MCF 10A (cell line): ENCODE measurements around the gene HEXIM1. TPM values are rescaled to one million over a fixed set of nuclear protein-coding genes. Genes with fewer than 3 reads are reported as not detected.
A peak's percentile ranks its signal among the peaks of the same experiment; 100 is the strongest.

Experiments used
- BruUV-seq: library from RNA; stranded (reverse); fragments of 400-500 nt; replicated peaks from 2 replicates; lab custom pipeline; 2021; lab: Mats Ljungman, UMichigan
- CTCF ChIA-PET: fragments of 300-600 bp; sonication (Branson Sonifier 250); formaldehyde crosslinking; extraction: SDS; loops from one replicate; lab custom pipeline; 2021; ENCODE audit warnings: antibody characterized with exemption, inconsistent platforms; lab: Yijun Ruan, JAX
- POLR2A ChIA-PET: fragments of 300-600, 350-650 bp; sonication (Branson Sonifier 250); formaldehyde crosslinking; extraction: SDS; loops from one replicate; lab custom pipeline; 2020; ENCODE audit warnings: antibody characterized with exemption, inconsistent platforms; lab: Yijun Ruan, JAX
- DNase-seq: peaks from one replicate; pipeline ENCODE4 v3.0.0-alpha.2; 2018; ENCODE audit not compliant: unreplicated experiment
- H3K27ac Mint-ChIP-seq: one replicate; pipeline ENCODE4 v1.8.0; 2022; ENCODE audit warnings: mild to moderate bottlenecking, low read depth, mixed read lengths; ENCODE audit not compliant: unreplicated experiment
- H3K27me3 Mint-ChIP-seq: one replicate; pipeline ENCODE4 v1.8.0; 2022; ENCODE audit warnings: mixed read lengths; ENCODE audit not compliant: insufficient read depth, unreplicated experiment
- H3K36me3 Mint-ChIP-seq: one replicate; pipeline ENCODE4 v1.8.0; 2022; ENCODE audit warnings: mild to moderate bottlenecking, moderate library complexity, mixed read lengths; ENCODE audit not compliant: insufficient read depth, unreplicated experiment
- H3K4me1 Mint-ChIP-seq: one replicate; pipeline ENCODE4 v1.8.0; 2022; ENCODE audit warnings: mixed read lengths; ENCODE audit not compliant: insufficient read depth, unreplicated experiment
- H3K4me3 Mint-ChIP-seq: one replicate; pipeline ENCODE4 v1.8.0; 2022; ENCODE audit warnings: mild to moderate bottlenecking, moderate library complexity, mixed read lengths; ENCODE audit not compliant: unreplicated experiment
- H3K9me3 Mint-ChIP-seq: one replicate; pipeline ENCODE4 v1.8.0; 2022; ENCODE audit warnings: mixed read lengths; ENCODE audit not compliant: unreplicated experiment
- intact Hi-C: fragments of 100-400 bp; cut with micrococcal nuclease; formaldehyde crosslinking; loops from 2 replicates; pipeline ENCODE4 v1.14.1; 2022
- total RNA-seq: library from RNA; stranded (reverse); gene quantifications from 2 replicates; pipeline ENCODE4 v1.2.3, GENCODE V29; 2022
- TF ChIP-seq, protein P1 (sequence below): fragments of 200-600 bp; IDR thresholded peaks from one replicate; pipeline ENCODE4 v1.8.0; 2022; ENCODE audit warnings: antibody characterized with exemption, mild to moderate bottlenecking; ENCODE audit not compliant: unreplicated experiment

Gene HEXIM1
- total RNA-seq, 1 experiment from 2014 or later = 26.7 TPM

- TF ChIP-seq, protein P1, sequence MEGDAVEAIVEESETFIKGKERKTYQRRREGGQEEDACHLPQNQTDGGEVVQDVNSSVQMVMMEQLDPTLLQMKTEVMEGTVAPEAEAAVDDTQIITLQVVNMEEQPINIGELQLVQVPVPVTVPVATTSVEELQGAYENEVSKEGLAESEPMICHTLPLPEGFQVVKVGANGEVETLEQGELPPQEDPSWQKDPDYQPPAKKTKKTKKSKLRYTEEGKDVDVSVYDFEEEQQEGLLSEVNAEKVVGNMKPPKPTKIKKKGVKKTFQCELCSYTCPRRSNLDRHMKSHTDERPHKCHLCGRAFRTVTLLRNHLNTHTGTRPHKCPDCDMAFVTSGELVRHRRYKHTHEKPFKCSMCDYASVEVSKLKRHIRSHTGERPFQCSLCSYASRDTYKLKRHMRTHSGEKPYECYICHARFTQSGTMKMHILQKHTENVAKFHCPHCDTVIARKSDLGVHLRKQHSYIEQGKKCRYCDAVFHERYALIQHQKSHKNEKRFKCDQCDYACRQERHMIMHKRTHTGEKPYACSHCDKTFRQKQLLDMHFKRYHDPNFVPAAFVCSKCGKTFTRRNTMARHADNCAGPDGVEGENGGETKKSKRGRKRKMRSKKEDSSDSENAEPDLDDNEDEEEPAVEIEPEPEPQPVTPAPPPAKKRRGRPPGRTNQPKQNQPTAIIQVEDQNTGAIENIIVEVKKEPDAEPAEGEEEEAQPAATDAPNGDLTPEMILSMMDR = no peak
- BruUV-seq = no TSS peak
- no peaks in the 10 kb centered on the region for H3K9me3 Mint-ChIP-seq
- H3K27me3 Mint-ChIP-seq = no peaks in the 10 kb centered on the region
- intact Hi-C loops = no loop called here
- no peak overlapping the region for H3K27ac Mint-ChIP-seq
- DNase-seq = no peak
- H3K4me1 Mint-ChIP-seq = peaks cover 5% of the 10 kb centered on the region
- ChIA-PET CTCF (interaction anchor here (0.9 to 1.6 kb wide), 5 partner anchors 8 to 54 kb away, joined by 4 to 8 read pairs (median 6); partner anchors contain the start of gene ACBD4), POLR2A (interaction anchor here (1.0 to 15.0 kb wide), 3 partner anchors 8 to 38 kb away, joined by 3 to 396 read pairs (median 4); partner anchors contain the start of gene HEXIM1)
- H3K36me3 Mint-ChIP-seq = peaks cover 6% of the 10 kb centered on the region
- no peak overlapping the region for H3K4me3 Mint-ChIP-seq
Measured at GRCh38 chr17:45189009-45189408, 40.7 kb downstream of the HEXIM1 start.

DNA sequence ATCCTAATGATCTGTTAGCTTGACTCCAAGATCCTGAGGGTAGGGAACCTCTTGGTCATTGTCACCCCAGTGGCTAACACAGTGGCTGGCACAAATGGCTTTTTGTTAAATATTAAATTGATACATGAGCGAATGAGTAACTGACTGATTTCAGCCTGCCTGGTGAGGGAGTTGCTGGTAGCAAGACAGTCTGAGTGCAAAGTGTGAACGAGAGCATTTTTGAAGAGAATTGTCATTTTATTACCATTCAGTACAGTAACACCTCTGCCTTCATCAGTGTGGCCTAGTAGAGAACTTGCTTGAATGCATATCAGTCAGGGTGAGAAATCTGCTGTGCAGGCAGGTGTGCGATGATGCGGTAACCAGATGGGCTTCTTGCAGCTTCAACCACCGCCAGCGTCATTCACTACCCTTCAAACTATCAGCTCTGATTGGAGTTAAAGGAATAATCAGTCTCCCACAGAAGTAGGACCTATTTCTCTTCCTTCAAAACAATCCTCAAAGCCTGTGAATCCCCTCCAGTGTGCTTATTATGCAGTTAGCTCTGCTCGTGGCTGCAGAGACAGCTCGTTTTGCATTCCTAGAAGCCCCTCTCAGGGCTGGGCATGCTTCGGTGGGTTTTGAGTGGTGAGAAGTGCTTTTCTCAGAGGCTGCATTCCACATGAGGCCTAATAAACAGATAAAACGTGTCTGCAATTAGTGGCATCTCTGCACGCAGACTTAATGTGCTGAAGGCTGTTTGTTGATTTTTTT lies 42.4 kb downstream of the HEXIM1 start:
- ChIA-PET CTCF (interaction anchor here (0.6 to 2.5 kb wide), 13 partner anchors 7 to 311 kb away, joined by 3 to 12 read pairs (median 4); partner anchors contain the start of gene ACBD4), POLR2A (interaction anchor here (1.1 to 15.0 kb wide), 3 partner anchors 19 to 39 kb away, joined by 3 to 396 read pairs (median 5); partner anchors contain the start of genes HEXIM1 and HEXIM2)
- DNase-seq = no peak
- TF ChIP-seq, protein P1 = no peak
- Mint-ChIP-seq H3K36me3 (peaks cover 6% of the 10 kb centered on the region), H3K27me3 (no peaks in the 10 kb centered on the region), H3K27ac (no peak overlapping the region), H3K4me1 (no peaks in the 10 kb centered on the region), H3K4me3 (no peak overlapping the region), H3K9me3 (no peaks in the 10 kb centered on the region)
- BruUV-seq = no TSS peak
- intact Hi-C loops = no loop called here

DNA sequence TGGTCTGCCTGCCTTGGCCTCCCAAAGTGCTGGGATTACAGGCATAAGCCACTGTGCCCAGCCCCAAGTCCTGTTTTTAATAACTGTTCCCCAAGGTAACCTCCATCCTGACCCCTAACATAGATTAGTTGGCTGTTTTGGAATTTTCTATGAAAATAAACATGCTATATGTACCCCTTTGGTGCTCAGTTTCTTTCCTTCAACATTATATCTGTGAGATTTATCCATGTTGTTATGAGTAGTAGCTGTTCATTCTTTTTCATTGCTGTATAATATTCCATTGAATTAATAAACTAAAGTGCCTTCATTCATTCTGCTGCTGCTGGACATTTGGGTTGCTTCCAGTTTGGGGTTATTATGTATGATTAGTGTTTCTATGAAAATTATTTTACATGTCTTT lies 47.1 kb downstream of the HEXIM1 start:
- Mint-ChIP-seq H3K36me3 (no peaks in the 10 kb centered on the region), H3K9me3 (no peaks in the 10 kb centered on the region), H3K4me3 (no peak overlapping the region), H3K27me3 (no peaks in the 10 kb centered on the region), H3K27ac (no peak overlapping the region), H3K4me1 (peaks cover 10% of the 10 kb centered on the region)
- ChIA-PET POLR2A (interaction anchor here (0.7 to 15.0 kb wide), 4 partner anchors 23 to 44 kb away, joined by 3 to 396 read pairs (median 46); partner anchors contain the start of genes HEXIM1 and HEXIM2), CTCF (interaction anchor here (0.7 to 10.1 kb wide), 4 partner anchors 19 to 60 kb away, joined by 3 to 200 read pairs (median 12); partner anchors contain the start of genes ACBD4 and HEXIM1)
- no peak for DNase-seq
- BruUV-seq = no TSS peak
- intact Hi-C loops = no loop called here
- TF ChIP-seq, protein P1 = no peak

DNA sequence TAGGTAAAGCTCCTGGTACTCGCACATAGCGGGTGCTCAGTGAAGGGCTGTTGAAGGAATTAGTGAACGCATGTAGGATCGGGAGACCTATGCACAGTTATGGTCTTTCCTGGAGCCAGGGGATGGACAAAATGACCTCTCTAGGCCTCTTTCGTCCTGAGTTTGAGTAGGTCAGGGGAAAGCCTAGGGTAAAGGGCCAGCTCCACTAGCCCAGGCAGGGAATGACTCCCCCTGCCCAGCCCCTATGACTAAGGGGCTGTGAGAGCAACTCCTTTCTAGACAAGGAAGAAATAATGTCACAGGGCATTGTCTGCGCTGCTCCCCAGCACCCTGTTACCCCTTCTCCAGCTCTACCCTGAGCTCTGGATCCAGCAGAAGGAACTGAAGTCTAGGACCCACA lies 48.8 kb downstream of the HEXIM1 start:
- BruUV-seq = no TSS peak
- Mint-ChIP-seq H3K4me3 (no peak overlapping the region), H3K4me1 (peaks cover 10% of the 10 kb centered on the region), H3K9me3 (no peaks in the 10 kb centered on the region), H3K27ac (peak overlapping the region; percentile 19), H3K27me3 (no peaks in the 10 kb centered on the region), H3K36me3 (no peaks in the 10 kb centered on the region)
- no peak for DNase-seq
- intact Hi-C loops = loop anchor here (1.0 kb wide), 1 partner anchor 48 kb away; no protein-coding TSS in a partner anchor
- ChIA-PET CTCF (interaction anchor here (0.6 to 10.1 kb wide), 35 partner anchors 7 to 432 kb away, joined by 3 to 200 read pairs (median 4); partner anchors contain the start of genes ACBD4, HEXIM1, HEXIM2 and PLCD3), POLR2A (interaction anchor here (0.8 to 15.0 kb wide), 12 partner anchors 8 to 136 kb away, joined by 3 to 396 read pairs (median 8); partner anchors contain the start of genes ACBD4, HEXIM1, HEXIM2 and NMT1)
- TF ChIP-seq, protein P1 = no peak
